Neuronal stem cell (in vitro differentiated cells): Measurements from ENCODE around the gene KIF22.

Source experiments
- DNase-seq: peaks from one replicate; pipeline ENCODE4 v3.0.0-alpha.2; 2013; ENCODE audit warnings: low spot score
- H2AFZ ChIP-seq: one replicate; pipeline ENCODE4 v1.6.1; 2013; ENCODE audit warnings: mild to moderate bottlenecking, low read length, inconsistent platforms
- H2AK5ac ChIP-seq: 2 replicates; pipeline ENCODE4 v1.6.1; 2013; ENCODE audit warnings: low read depth, mild to moderate bottlenecking, inconsistent platforms, low read length, moderate library complexity, mixed read lengths
- H2BK120ac ChIP-seq: 2 replicates; pipeline ENCODE4 v1.6.1; 2013; ENCODE audit warnings: low read depth, mild to moderate bottlenecking, inconsistent platforms, low read length, moderate library complexity, mixed read lengths
- H2BK12ac ChIP-seq: one replicate; pipeline ENCODE4 v1.6.1; 2013; ENCODE audit warnings: low read length, inconsistent platforms
- H2BK15ac ChIP-seq: 2 replicates; pipeline ENCODE4 v1.6.1; 2013; ENCODE audit warnings: mild to moderate bottlenecking, low read length, inconsistent platforms, mixed read lengths
- H2BK5ac ChIP-seq: one replicate; pipeline ENCODE4 v1.6.1; 2013; ENCODE audit warnings: inconsistent platforms, mild to moderate bottlenecking, low read length, moderate library complexity
- H3K14ac ChIP-seq: one replicate; pipeline ENCODE4 v1.6.1; 2013; ENCODE audit warnings: low read length, inconsistent platforms
- H3K18ac ChIP-seq: 2 replicates; pipeline ENCODE4 v1.6.1; 2013; ENCODE audit warnings: low read length, inconsistent platforms
- H3K23ac ChIP-seq: 2 replicates; pipeline ENCODE4 v1.6.1; 2013; ENCODE audit warnings: low read depth, mild to moderate bottlenecking, mixed read lengths, low read length, inconsistent platforms; ENCODE audit not compliant: poor library complexity
- H3K27ac ChIP-seq: replicated peaks from 3 replicates; pipeline ENCODE4 v1.5.1; 2013; ENCODE audit warnings: low read length, inconsistent platforms
- H3K27me3 ChIP-seq, 3 experiments: 2 replicates each; pipeline ENCODE4 v1.6.1; 2013; ENCODE audit warnings: low read length in 3 of 3, mild to moderate bottlenecking in 2 of 3, inconsistent platforms in 1 of 3, low read depth in 1 of 3, mixed read lengths in 1 of 3, moderate library complexity in 1 of 3; ENCODE audit not compliant: control insufficient read depth in 3 of 3, insufficient read depth in 3 of 3
- H3K36me3 ChIP-seq, 2 donors: replicated peaks in 1 of 2; 2 replicates each; pipeline ENCODE4 v1.6.1; 2013; ENCODE audit warnings: low read length in 2 of 2; ENCODE audit not compliant: control insufficient read depth in 2 of 2, insufficient read depth in 2 of 2
- H3K4ac ChIP-seq: 2 replicates; pipeline ENCODE4 v1.6.1; 2013; ENCODE audit warnings: inconsistent platforms, mild to moderate bottlenecking, low read length, moderate library complexity
- H3K4me1 ChIP-seq, 2 donors: 1 replicate in 1 of 2; 2 replicates in 1 of 2; pipeline ENCODE4 v1.6.1; 2013; ENCODE audit warnings: low read length in 2 of 2, low read depth in 1 of 2; ENCODE audit not compliant: control insufficient read depth in 2 of 2, insufficient read depth in 1 of 2
- H3K4me2 ChIP-seq: one replicate; pipeline ENCODE4 v1.6.1; 2013; ENCODE audit warnings: mild to moderate bottlenecking, low read length, inconsistent platforms; ENCODE audit not compliant: insufficient read depth, poor library complexity, severe bottlenecking
- H3K4me3 ChIP-seq, 2 donors: 2 replicates each; pipeline ENCODE4 v1.5.1; 2013; ENCODE audit warnings: low read length in 2 of 2, mild to moderate bottlenecking in 2 of 2, inconsistent platforms in 1 of 2, moderate library complexity in 1 of 2
- H3K79me1 ChIP-seq: one replicate; pipeline ENCODE4 v1.6.1; 2013; ENCODE audit warnings: low read depth, mild to moderate bottlenecking, inconsistent platforms, low read length, moderate library complexity
- H3K9ac ChIP-seq: one replicate; pipeline ENCODE4 v1.6.1; 2013; ENCODE audit warnings: mild to moderate bottlenecking, low read depth, low read length, inconsistent platforms; ENCODE audit not compliant: poor library complexity
- H3K9me3 ChIP-seq, 2 donors: replicated peaks in 1 of 2; 2 replicates each; pipeline versions ENCODE3 to v1.6.1; 2013; ENCODE audit warnings: low read length in 2 of 2, mild to moderate bottlenecking in 2 of 2, inconsistent platforms in 1 of 2, low read depth in 1 of 2, mixed read lengths in 1 of 2, moderate library complexity in 1 of 2; ENCODE audit not compliant: control insufficient read depth in 2 of 2, insufficient read depth in 1 of 2
- H4K8ac ChIP-seq: one replicate; pipeline ENCODE4 v1.6.1; 2013; ENCODE audit warnings: low read depth, mild to moderate bottlenecking, inconsistent platforms, low read length, moderate library complexity
- H4K91ac ChIP-seq: one replicate; pipeline ENCODE4 v1.6.1; 2013; ENCODE audit warnings: low read length, low read depth, mild to moderate bottlenecking, inconsistent platforms; ENCODE audit not compliant: poor library complexity
- WGBS, 2 donors: extraction: QIAGEN DNeasy Blood & Tissue Kit; methylation state at CpG; one replicate each; pipeline ENCODE4 v1.1.7; 2013; ENCODE audit warnings: missing lambda C conversion rate in 2 of 2, mixed read lengths in 1 of 2; ENCODE audit not compliant: insufficient read length in 2 of 2, insufficient replicate concordance in 1 of 2; ENCODE audit errors: extremely low coverage in 2 of 2; 5-methylcytosine and 5-hydroxymethylcytosine counted together

The KIF22 gene

GRCh38 chr16:29819506-29819905 lies 29.0 kb downstream of the KIF22 start:
- Histone ChIP-seq H2BK5ac (no peak overlapping the region), H3K27ac (no peak overlapping the region), H3K14ac (no peak overlapping the region), H2AK5ac (no peak overlapping the region), H3K9ac (no peak overlapping the region), H3K4ac (no peak overlapping the region), H3K4me2 (no peak overlapping the region), H3K36me3 (peaks cover 28 to 37% of the 10 kb centered on the region in 2 donors), H2BK15ac (no peak overlapping the region), H3K23ac (no peak overlapping the region), H2BK120ac (no peak overlapping the region), H2AFZ (no peak overlapping the region), H3K27me3 (no peaks in the 10 kb centered on the region), H3K4me3 (no peak overlapping the region), H3K9me3 (no peaks in the 10 kb centered on the region), H2BK12ac (no peak overlapping the region), H3K79me1 (peaks cover 12% of the 10 kb centered on the region), H4K91ac (no peak overlapping the region), H3K18ac (no peak overlapping the region), H3K4me1 (peaks cover 13 to 14% of the 10 kb centered on the region in 2 donors), H4K8ac (no peak overlapping the region)
- no peak for DNase-seq
- WGBS, 2 donors, result no CpG with 5 or more reads among the region's 15 CpGs

DNA sequence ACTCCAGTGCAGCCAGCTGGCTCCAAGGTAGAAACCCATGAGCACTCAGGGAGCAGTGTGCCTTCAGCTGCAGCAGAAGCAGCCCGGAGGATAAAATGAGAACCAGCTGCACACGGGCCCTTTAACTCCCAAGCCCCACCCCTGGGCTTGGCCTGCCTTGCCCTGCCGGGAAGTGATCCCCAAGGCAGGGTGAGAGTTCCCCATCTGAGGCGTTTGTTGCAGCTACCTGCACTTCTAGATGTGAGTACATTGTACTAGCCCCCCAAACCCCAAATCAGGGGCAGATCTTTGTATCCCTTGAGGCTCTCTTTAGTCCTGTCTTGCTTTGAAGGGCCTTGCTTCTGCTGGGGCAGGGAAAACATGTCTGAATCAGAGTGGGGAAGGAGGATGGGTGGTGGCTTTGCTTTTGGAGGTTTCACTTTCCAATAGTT lies 29.7 kb downstream of the KIF22 start, which contains the start of gene MVP:
Gene MVP, plus strand, starts transcription at position 192 of the 431 bp plus-strand sequence. CDS start 10,088 bp downstream, outside the sequence.
- no peak within 1 kb of the TSS for H2AK5ac ChIP-seq
- H4K91ac ChIP-seq, result no peak within 1 kb of the TSS
- H2AFZ ChIP-seq, result no peak within 1 kb of the TSS
- no peak within 1 kb of the TSS for H3K4me2 ChIP-seq
- H4K8ac ChIP-seq, result no peak within 1 kb of the TSS
- DNase-seq, result no peak
- no peak within 1 kb of the TSS for H3K27ac ChIP-seq
- H3K79me1 ChIP-seq, result peaks cover 9% of the 10 kb centered on the region
- no peaks in the 10 kb centered on the region for H3K9me3 ChIP-seq
- H2BK15ac ChIP-seq, result no peak within 1 kb of the TSS
- H2BK120ac ChIP-seq, result no peak within 1 kb of the TSS
- no peak within 1 kb of the TSS for H2BK5ac ChIP-seq
- H3K4me1 ChIP-seq, result peaks cover 8 to 10% of the 10 kb centered on the region in 2 donors
- no peak within 1 kb of the TSS for H3K18ac ChIP-seq
- H3K9ac ChIP-seq, result no peak within 1 kb of the TSS
- no CpG with 5 or more reads among the region's 4 CpGs for WGBS, 2 donors
- H3K14ac ChIP-seq, result no peak within 1 kb of the TSS
- H3K36me3 ChIP-seq, result peaks cover 28 to 33% of the 10 kb centered on the region in 2 donors
- H3K4ac ChIP-seq, result no peak within 1 kb of the TSS
- H3K27me3 ChIP-seq, result no peaks in the 10 kb centered on the region
- H2BK12ac ChIP-seq, result no peak within 1 kb of the TSS
- H3K23ac ChIP-seq, result no peak within 1 kb of the TSS
- H3K4me3 ChIP-seq, result no peak within 1 kb of the TSS

DNA sequence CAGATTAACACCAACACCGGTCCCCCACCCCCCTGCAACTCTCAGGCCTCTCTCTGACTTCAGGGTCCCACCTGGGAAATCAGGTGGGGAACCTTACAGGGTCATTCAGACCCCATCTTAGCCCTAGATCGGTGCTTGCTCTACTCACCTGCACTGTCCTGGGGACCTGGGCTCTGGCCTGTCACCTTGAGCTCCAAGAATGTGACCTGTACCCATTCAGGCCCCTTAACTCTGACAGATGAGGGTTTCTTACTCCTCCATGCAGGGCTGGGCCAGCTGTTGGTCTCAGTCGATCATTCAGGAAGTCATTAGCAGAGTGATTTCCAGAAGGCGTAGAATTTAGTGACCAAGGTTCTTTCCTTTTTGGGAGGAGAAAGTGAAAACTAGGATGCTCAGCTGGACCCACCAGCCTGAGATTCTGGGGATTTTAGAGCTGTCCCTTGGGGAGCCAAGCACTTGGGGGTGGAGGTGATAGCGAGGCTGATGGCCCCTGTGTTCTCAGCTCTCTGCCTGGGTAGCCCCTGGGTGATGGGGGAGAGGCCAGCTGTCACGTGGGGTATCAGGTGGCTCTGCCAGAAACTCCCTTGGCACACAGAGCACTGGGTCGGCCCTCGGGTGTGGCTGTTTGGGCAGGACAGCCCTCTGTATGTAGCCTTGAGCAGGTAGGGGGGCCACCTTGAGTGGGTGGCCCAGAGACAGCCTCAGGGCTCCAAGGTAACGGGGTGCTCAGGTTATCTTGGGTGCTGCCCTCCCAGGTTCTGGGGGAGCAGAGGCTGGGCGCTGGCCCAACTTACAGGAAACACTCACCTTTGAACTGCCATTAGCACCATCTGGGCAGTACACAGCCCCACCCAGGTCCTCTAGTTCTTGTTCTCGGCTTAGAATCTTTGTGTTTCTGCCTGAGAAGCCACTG lies 30.4 kb downstream of the KIF22 start:
- DNase-seq, result no peak
- peaks cover 7 to 14% of the 10 kb centered on the region in 2 donors for H3K4me1 ChIP-seq
- H3K36me3 ChIP-seq, result peaks cover 28 to 33% of the 10 kb centered on the region in 2 donors
- H3K27me3 ChIP-seq, result no peaks in the 10 kb centered on the region
- no peak overlapping the region for H3K4me2 ChIP-seq
- H2BK12ac ChIP-seq, result no peak overlapping the region
- no CpG with 5 or more reads among the region's 11 CpGs for WGBS, 2 donors
- H4K8ac ChIP-seq, result no peak overlapping the region
- peaks cover 9% of the 10 kb centered on the region for H3K79me1 ChIP-seq
- H3K18ac ChIP-seq, result no peak overlapping the region
- H2AK5ac ChIP-seq, result no peak overlapping the region
- no peak overlapping the region for H2BK15ac ChIP-seq
- H3K23ac ChIP-seq, result no peak overlapping the region
- H3K14ac ChIP-seq, result no peak overlapping the region
- H4K91ac ChIP-seq, result no peak overlapping the region
- no peaks in the 10 kb centered on the region for H3K9me3 ChIP-seq
- no peak overlapping the region for H3K4ac ChIP-seq
- no peak overlapping the region for H3K27ac ChIP-seq
- H2BK5ac ChIP-seq, result no peak overlapping the region
- H3K9ac ChIP-seq, result no peak overlapping the region
- no peak overlapping the region for H2BK120ac ChIP-seq
- no peak overlapping the region for H2AFZ ChIP-seq
- no peak overlapping the region for H3K4me3 ChIP-seq

DNA sequence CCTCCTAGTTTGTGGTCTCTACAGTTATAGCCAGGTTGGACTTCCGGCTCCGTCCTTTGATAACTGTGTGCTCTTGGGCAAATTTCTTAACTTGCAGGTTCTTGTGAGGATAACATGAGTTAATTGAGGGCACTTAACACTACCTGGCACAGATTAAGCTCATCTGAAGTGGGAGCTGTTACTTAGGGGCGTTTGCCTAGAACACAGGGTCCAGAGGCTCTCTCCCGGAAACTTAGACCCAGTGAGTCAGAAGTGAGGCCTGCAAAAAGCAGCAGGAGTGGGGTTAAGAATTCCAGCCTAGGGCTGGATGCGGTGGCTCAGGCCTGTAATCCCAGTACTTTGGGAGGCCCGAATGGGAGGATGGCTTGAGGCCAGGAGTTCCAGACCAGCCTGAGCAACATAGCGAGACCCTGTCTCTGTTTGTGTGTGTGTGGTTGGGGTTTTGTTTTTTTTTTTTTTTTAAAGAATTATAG lies 31.1 kb downstream of the KIF22 start:
- Histone ChIP-seq H2BK5ac (no peak overlapping the region), H3K23ac (no peak overlapping the region), H3K14ac (no peak overlapping the region), H4K8ac (no peak overlapping the region), H3K4me3 (no peak overlapping the region), H4K91ac (no peak overlapping the region), H3K4ac (no peak overlapping the region), H3K79me1 (peaks cover 6% of the 10 kb centered on the region), H3K9me3 (no peaks in the 10 kb centered on the region), H2BK12ac (no peak overlapping the region), H2AFZ (no peak overlapping the region), H3K4me1 (peaks cover 7 to 14% of the 10 kb centered on the region in 2 donors), H3K27ac (no peak overlapping the region), H3K18ac (no peak overlapping the region), H3K4me2 (no peak overlapping the region), H2BK120ac (no peak overlapping the region), H3K36me3 (peaks cover 28 to 33% of the 10 kb centered on the region in 2 donors), H2AK5ac (no peak overlapping the region), H3K9ac (no peak overlapping the region), H3K27me3 (no peaks in the 10 kb centered on the region), H2BK15ac (no peak overlapping the region)
- DNase-seq, result no peak
- no CpG with 5 or more reads among the region's 7 CpGs for WGBS, 2 donors
